GM12801 (cell line): ENCODE measurements around the gene DDC.

Experiments
- CTCF ChIP-seq: IDR thresholded peaks from one replicate; pipeline ENCODE4 v1.5.1; 2011; ENCODE audit warnings: control low read depth; ENCODE audit not compliant: insufficient read length; ENCODE audit errors: extremely low read depth

Gene DDC

GRCh38 chr7:50594136-50594535, 28.9 kb upstream of the DDC start:
- no peak for TF ChIP-seq CTCF

GRCh38 chr7:50592940-50593339, 27.7 kb upstream of the DDC start:
- no peak for TF ChIP-seq CTCF

- no peak for TF ChIP-seq CTCF
Observed at GRCh38 chr7:50591480-50592438, 26.6 kb upstream of the DDC start.

GRCh38 chr7:50591098-50591479, 25.9 kb upstream of the DDC start:
- no peak for TF ChIP-seq CTCF

GRCh38 chr7:50590535-50590934, 25.3 kb upstream of the DDC start:
- no peak for TF ChIP-seq CTCF

- TF ChIP-seq CTCF, result no peak
Observed at GRCh38 chr7:50589364-50589763, 24.2 kb upstream of the DDC start.

GRCh38 chr7:50588937-50589336, 23.7 kb upstream of the DDC start:
- no peak for TF ChIP-seq CTCF
